Cardiac muscle cell (in vitro differentiated cells and primary cell): ENCODE data around the gene COPZ2. TPM values are rescaled to one million over a fixed set of nuclear protein-coding genes. Genes with fewer than 3 reads are reported as not detected.
"Not testable (repeated sequence)": the region's sequence is repeated elsewhere in the genome, so short reads cannot be mapped to it uniquely, and the experiment has no call there.

Experiments
- DNase-seq, 2 donors: peaks; one replicate each; pipeline versions ENCODE4 v3.0.0 to v3.0.0-alpha.2; 2010 to 2017; ENCODE audit warnings: low read depth in 1 of 2, low spot score in 1 of 2
- H3K27ac ChIP-seq: fragments of 200-600 bp; sonication (generic); 2 replicates; pipeline ENCODE4 v1.5.1; 2016
- H3K27me3 ChIP-seq: fragments of 200-600 bp; sonication (generic); 2 replicates; pipeline ENCODE4 v1.6.0; 2016; ENCODE audit warnings: control low read depth
- H3K36me3 ChIP-seq: fragments of 200-600 bp; sonication (generic); 2 replicates; pipeline ENCODE4 v1.5.1; 2016; ENCODE audit warnings: control low read depth
- H3K4me1 ChIP-seq: fragments of 200-600 bp; sonication (generic); 2 replicates; pipeline ENCODE4 v1.8.1; 2017; ENCODE audit warnings: low read depth, mild to moderate bottlenecking, mixed run types
- H3K4me3 ChIP-seq: fragments of 200-600 bp; sonication (generic); 2 replicates; pipeline ENCODE4 v1.5.1; 2016; ENCODE audit warnings: mild to moderate bottlenecking
- H3K9me3 ChIP-seq: fragments of 200-600 bp; sonication (generic); 2 replicates; pipeline ENCODE4 v1.5.1; 2017; ENCODE audit warnings: low read depth, mild to moderate bottlenecking, control low read depth
- CTCF ChIP-seq: IDR thresholded peaks from 2 replicates; pipeline ENCODE4 v1.5.1; 2012; ENCODE audit warnings: low read depth, mild to moderate bottlenecking, low read length
- polyA plus RNA-seq: library from polyadenylated mRNA; unstranded; fragments of >200 nt; fragmentation: Nextera tagmentation; extraction: Ambion mirVana; gene quantifications from 2 replicates; pipeline ENCODE4 v1.2.1, GENCODE V29; 2016
- total RNA-seq: library from RNA; depleted of rRNA; stranded (reverse); fragments of >200 nt; gene quantifications from 2 replicates; pipeline ENCODE4 v1.2.3, GENCODE V29; 2016

The COPZ2 gene
- total RNA-seq, result 10.8 and 14.4 TPM in 2 replicates
- polyA plus RNA-seq, result 23.5 and 36.1 TPM in 2 replicates

- peak; percentile 57 to 61 for DNase-seq
- Histone ChIP-seq H3K4me1 (peaks cover 5% of the 10 kb centered on the region), H3K9me3 (no peaks in the 10 kb centered on the region), H3K4me3 (peak within 1 kb of the TSS; percentile 38), H3K36me3 (no peaks in the 10 kb centered on the region), H3K27me3 (peaks cover 29% of the 10 kb centered on the region), H3K27ac (no peak within 1 kb of the TSS)
- peak; percentile 63 for TF ChIP-seq CTCF
These were observed at the start of gene COPZ2 for GRCh38 chr17:48037036-48037837. Gene COPZ2 (minus strand): TSS chr17:48037797. CDS start chr17:48037777, 20 bp downstream.

GRCh38 chr17:48084932-48085331 is 47.3 kb upstream of the COPZ2 start:
- Histone ChIP-seq H3K27ac (no peak overlapping the region), H3K36me3 (no peaks in the 10 kb centered on the region), H3K9me3 (no peaks in the 10 kb centered on the region), H3K4me1 (peaks cover 9% of the 10 kb centered on the region), H3K4me3 (no peak overlapping the region), H3K27me3 (no peaks in the 10 kb centered on the region)
- DNase-seq, result no peak
- TF ChIP-seq CTCF, result no peak

- Histone ChIP-seq H3K4me3 (no peak overlapping the region), H3K9me3 (no peaks in the 10 kb centered on the region), H3K27ac (no peak overlapping the region), H3K36me3 (no peaks in the 10 kb centered on the region), H3K27me3 (no peaks in the 10 kb centered on the region), H3K4me1 (peaks cover 9% of the 10 kb centered on the region)
- TF ChIP-seq CTCF, result no peak
- no peak for DNase-seq
These were observed 44.3 kb upstream of the COPZ2 start for GRCh38 chr17:48081858-48082257.

GRCh38 chr17:48077152-48077551 is 39.6 kb upstream of the COPZ2 start:
- H3K27me3 ChIP-seq, DNase-seq, H3K4me1 ChIP-seq, H3K9me3 ChIP-seq, H3K4me3 ChIP-seq, H3K27ac ChIP-seq: not testable (repeated sequence)
- peaks cover 35% of the 10 kb centered on the region for H3K36me3 ChIP-seq

GRCh38 chr17:48074322-48075081 is 36.9 kb upstream of the COPZ2 start:
- DNase-seq, result peak; percentile 73 to 87
- H3K27ac ChIP-seq, result peak overlapping the region; percentile 30
- peaks cover 48% of the 10 kb centered on the region for H3K36me3 ChIP-seq
- no peaks in the 10 kb centered on the region for H3K27me3 ChIP-seq
- no peaks in the 10 kb centered on the region for H3K4me1 ChIP-seq
- H3K4me3 ChIP-seq, result no peak overlapping the region
- H3K9me3 ChIP-seq, result no peaks in the 10 kb centered on the region
- TF ChIP-seq CTCF, result peak; percentile 82

GRCh38 chr17:48073566-48074094 is 36.0 kb upstream of the COPZ2 start:
- H3K27me3 ChIP-seq, H3K27ac ChIP-seq, H3K4me1 ChIP-seq, H3K4me3 ChIP-seq, H3K9me3 ChIP-seq, DNase-seq: not testable (repeated sequence)
- peaks cover 48% of the 10 kb centered on the region for H3K36me3 ChIP-seq

GRCh38 chr17:48072811-48073210 is 35.2 kb upstream of the COPZ2 start:
- DNase-seq, H3K4me1 ChIP-seq, H3K27ac ChIP-seq, H3K4me3 ChIP-seq, H3K9me3 ChIP-seq, H3K27me3 ChIP-seq: not testable (repeated sequence)
- peaks cover 56% of the 10 kb centered on the region for H3K36me3 ChIP-seq
